ENCODE data around the gene STAT3.

- TF ChIP-seq, protein P1, sequence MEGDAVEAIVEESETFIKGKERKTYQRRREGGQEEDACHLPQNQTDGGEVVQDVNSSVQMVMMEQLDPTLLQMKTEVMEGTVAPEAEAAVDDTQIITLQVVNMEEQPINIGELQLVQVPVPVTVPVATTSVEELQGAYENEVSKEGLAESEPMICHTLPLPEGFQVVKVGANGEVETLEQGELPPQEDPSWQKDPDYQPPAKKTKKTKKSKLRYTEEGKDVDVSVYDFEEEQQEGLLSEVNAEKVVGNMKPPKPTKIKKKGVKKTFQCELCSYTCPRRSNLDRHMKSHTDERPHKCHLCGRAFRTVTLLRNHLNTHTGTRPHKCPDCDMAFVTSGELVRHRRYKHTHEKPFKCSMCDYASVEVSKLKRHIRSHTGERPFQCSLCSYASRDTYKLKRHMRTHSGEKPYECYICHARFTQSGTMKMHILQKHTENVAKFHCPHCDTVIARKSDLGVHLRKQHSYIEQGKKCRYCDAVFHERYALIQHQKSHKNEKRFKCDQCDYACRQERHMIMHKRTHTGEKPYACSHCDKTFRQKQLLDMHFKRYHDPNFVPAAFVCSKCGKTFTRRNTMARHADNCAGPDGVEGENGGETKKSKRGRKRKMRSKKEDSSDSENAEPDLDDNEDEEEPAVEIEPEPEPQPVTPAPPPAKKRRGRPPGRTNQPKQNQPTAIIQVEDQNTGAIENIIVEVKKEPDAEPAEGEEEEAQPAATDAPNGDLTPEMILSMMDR (IDR thresholded peaks at IDR 0.05): no peak
- no peak for TF ChIP-seq ZFX (IDR thresholded peaks at IDR 0.05; ENCODE audit: borderline replicate concordance)
These were observed 26.6 kb upstream of the STAT3 start for GRCh38 chr17:42414704-42415409.

Data from 22Rv1 (cell line).